Lung (tissue), 12 donors: ENCODE data around the gene ZMIZ2. TPM values are rescaled to one million over a fixed set of nuclear protein-coding genes. Genes with fewer than 3 reads are reported as not detected.

Experiments used
- ATAC-seq: fragments of 200-7000 bp; cut with Tn5 transposase; one replicate; pipeline ENCODE4 v1.9.1; 2020; ENCODE audit warnings: moderate number of reproducible peaks; ENCODE audit not compliant: insufficient read depth, low FRiP score
- DNase-seq, 3 donors: peaks; one replicate each; pipeline ENCODE4 v3.0.0-alpha.2; 2013 to 2017
- H3K27ac ChIP-seq, 2 donors: one replicate each; pipeline ENCODE4 v1.5.1; 2013; ENCODE audit warnings: mild to moderate bottlenecking in 2 of 2, moderate library complexity in 2 of 2, control low read depth in 1 of 2, inconsistent platforms in 1 of 2, low read depth in 1 of 2, low read length in 1 of 2
- H3K27me3 ChIP-seq, 3 donors: one replicate each; pipeline ENCODE4 v1.5.1; 2013; ENCODE audit warnings: low read length in 2 of 3; ENCODE audit not compliant: control insufficient read depth in 3 of 3, insufficient read depth in 3 of 3
- H3K36me3 ChIP-seq, 4 donors: one replicate each; pipeline ENCODE4 v1.5.1; 2013; ENCODE audit warnings: low read length in 4 of 4, mild to moderate bottlenecking in 1 of 4, moderate library complexity in 1 of 4; ENCODE audit not compliant: control insufficient read depth in 4 of 4, insufficient read depth in 4 of 4
- H3K4me1 ChIP-seq, 5 donors: one replicate each; pipeline ENCODE4 v1.5.1; 2013; ENCODE audit warnings: low read length in 5 of 5, mild to moderate bottlenecking in 2 of 5, moderate library complexity in 1 of 5; ENCODE audit not compliant: control insufficient read depth in 5 of 5, insufficient read depth in 5 of 5
- H3K4me3 ChIP-seq: one replicate; pipeline ENCODE4 v1.5.1; 2013; ENCODE audit warnings: mild to moderate bottlenecking, control low read depth, moderate library complexity
- H3K9ac ChIP-seq, 2 donors: one replicate each; pipeline ENCODE4 v1.5.1; 2013; ENCODE audit warnings: low read length in 2 of 2, control low read depth in 1 of 2; ENCODE audit not compliant: insufficient read depth in 1 of 2
- H3K9me3 ChIP-seq, 4 donors: one replicate each; pipeline ENCODE4 v1.5.1; 2013; ENCODE audit warnings: low read length in 3 of 4, mild to moderate bottlenecking in 1 of 4, moderate library complexity in 1 of 4; ENCODE audit not compliant: control insufficient read depth in 4 of 4, insufficient read depth in 3 of 4
- WGBS, 2 donors: extraction: QIAGEN DNeasy Blood & Tissue Kit; methylation state at CpG; one replicate each; pipeline ENCODE4 v1.1.7; 2013; 5-methylcytosine and 5-hydroxymethylcytosine counted together
- polyA plus RNA-seq, 2 donors: library from polyadenylated mRNA; stranded (reverse); fragments of 200-250 nt; gene quantifications; one replicate each; pipeline ENCODE4 v1.2.1, GENCODE V29; 2013
- total RNA-seq, 2 donors: library from RNA; depleted of rRNA in 1 of 2; stranded (reverse); fragments of >200 nt in 1 of 2; gene quantifications; one replicate each; pipeline ENCODE4 v1.2.1, GENCODE V29; 2014 to 2021
- TF ChIP-seq, protein P1 (sequence below): IDR thresholded peaks from 2 replicates; pipeline ENCODE4 v1.5.1; 2012; ENCODE audit warnings: mild to moderate bottlenecking; ENCODE audit errors: control extremely low read depth, extremely low read depth
- donor health status: control.
- donor health status: control.
- donor health status: Bipolar disorder and iron deficiency.
- donor health status: healthy.
- donor health status: DM: yes; HTN: yes; CAD: no.

ZMIZ2 gene
- total and polyA plus RNA-seq, 4 donors = 26.2 to 103 (median 53.7) TPM

DNA sequence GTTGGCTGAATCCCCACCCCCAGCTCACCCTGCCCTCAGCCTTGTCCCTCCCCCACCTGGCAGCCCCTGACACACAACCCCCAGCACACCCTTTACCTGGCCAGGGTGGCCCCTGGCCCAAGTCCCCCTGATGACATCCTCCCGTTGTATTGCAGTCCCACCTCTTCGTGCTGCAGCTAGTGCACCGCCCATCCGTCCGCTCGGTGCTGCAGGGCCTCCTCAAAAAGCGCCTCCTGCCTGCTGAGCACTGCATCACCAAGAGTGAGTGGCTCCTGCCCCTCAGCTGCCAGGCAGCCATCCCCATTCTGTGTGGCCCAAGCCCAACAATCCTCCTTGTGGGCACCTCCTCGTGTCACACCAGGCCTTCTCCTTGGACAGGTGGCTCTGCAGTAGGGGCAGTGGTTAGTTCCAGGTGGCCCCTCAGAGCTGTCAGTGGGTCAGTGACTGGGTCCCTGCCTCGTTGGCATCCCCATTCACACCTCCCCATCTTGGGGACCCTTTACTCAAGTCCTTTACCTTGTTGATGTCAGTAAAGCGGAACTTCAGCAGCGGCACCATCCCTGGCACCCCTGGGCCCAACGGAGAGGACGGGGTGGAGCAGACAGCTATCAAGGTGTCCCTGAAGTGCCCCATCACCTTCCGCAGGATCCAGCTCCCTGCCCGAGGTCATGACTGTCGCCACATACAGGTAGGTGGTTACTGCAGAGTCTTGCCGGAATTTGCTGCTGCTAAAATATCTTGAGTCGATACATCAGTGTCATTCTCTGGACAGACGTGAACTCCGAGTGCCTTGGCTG, 14.3 kb downstream of the ZMIZ2 start:
- Histone ChIP-seq H3K36me3 (peaks cover 22 to 85% (median 23%) of the 10 kb centered on the region in 4 donors), H3K4me1 (peaks cover 0 to 12% (median 4%) of the 10 kb centered on the region in 5 donors), H3K27me3 (no peaks in the 10 kb centered on the region), H3K9ac (no peak overlapping the region), H3K27ac (no peak overlapping the region), H3K4me3 (no peak overlapping the region), H3K9me3 (no peaks in the 10 kb centered on the region)
- DNase-seq (no peak), ATAC-seq (no peak)
- WGBS, 2 donors = 94 to 97% methylated on average over 20 of the region's 20 CpGs
- TF ChIP-seq, protein P1, sequence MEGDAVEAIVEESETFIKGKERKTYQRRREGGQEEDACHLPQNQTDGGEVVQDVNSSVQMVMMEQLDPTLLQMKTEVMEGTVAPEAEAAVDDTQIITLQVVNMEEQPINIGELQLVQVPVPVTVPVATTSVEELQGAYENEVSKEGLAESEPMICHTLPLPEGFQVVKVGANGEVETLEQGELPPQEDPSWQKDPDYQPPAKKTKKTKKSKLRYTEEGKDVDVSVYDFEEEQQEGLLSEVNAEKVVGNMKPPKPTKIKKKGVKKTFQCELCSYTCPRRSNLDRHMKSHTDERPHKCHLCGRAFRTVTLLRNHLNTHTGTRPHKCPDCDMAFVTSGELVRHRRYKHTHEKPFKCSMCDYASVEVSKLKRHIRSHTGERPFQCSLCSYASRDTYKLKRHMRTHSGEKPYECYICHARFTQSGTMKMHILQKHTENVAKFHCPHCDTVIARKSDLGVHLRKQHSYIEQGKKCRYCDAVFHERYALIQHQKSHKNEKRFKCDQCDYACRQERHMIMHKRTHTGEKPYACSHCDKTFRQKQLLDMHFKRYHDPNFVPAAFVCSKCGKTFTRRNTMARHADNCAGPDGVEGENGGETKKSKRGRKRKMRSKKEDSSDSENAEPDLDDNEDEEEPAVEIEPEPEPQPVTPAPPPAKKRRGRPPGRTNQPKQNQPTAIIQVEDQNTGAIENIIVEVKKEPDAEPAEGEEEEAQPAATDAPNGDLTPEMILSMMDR = no peak

DNA sequence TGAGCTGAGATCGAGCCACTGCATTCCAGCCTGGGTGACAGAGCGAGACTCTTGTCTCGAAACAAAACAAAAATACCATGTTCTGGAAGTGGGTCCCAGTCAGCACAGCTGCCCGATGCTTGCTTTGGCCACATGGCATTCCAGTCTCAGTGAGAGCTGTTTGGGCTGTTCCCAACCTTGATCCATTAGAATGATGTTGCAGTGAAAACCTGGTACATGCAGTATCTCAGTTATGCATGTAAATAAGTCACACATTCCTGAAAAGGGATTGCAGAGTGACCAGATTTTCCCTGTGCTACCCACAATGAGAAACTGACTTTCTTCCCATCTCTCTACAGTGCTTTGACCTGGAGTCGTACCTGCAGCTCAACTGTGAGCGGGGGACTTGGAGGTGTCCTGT, 15.4 kb downstream of the ZMIZ2 start:
- WGBS, 2 donors = 95 to 96% methylated on average over 6 of the region's 6 CpGs
- Histone ChIP-seq H3K27ac (no peak overlapping the region), H3K9ac (no peak overlapping the region), H3K4me1 (peaks cover 0 to 22% (median 11%) of the 10 kb centered on the region in 5 donors), H3K27me3 (no peaks in the 10 kb centered on the region), H3K9me3 (no peaks in the 10 kb centered on the region), H3K36me3 (peaks cover 20 to 89% (median 22%) of the 10 kb centered on the region in 4 donors), H3K4me3 (no peak overlapping the region)
- ATAC-seq (no peak), DNase-seq (no peak)
- TF ChIP-seq, protein P1 = no peak

DNA sequence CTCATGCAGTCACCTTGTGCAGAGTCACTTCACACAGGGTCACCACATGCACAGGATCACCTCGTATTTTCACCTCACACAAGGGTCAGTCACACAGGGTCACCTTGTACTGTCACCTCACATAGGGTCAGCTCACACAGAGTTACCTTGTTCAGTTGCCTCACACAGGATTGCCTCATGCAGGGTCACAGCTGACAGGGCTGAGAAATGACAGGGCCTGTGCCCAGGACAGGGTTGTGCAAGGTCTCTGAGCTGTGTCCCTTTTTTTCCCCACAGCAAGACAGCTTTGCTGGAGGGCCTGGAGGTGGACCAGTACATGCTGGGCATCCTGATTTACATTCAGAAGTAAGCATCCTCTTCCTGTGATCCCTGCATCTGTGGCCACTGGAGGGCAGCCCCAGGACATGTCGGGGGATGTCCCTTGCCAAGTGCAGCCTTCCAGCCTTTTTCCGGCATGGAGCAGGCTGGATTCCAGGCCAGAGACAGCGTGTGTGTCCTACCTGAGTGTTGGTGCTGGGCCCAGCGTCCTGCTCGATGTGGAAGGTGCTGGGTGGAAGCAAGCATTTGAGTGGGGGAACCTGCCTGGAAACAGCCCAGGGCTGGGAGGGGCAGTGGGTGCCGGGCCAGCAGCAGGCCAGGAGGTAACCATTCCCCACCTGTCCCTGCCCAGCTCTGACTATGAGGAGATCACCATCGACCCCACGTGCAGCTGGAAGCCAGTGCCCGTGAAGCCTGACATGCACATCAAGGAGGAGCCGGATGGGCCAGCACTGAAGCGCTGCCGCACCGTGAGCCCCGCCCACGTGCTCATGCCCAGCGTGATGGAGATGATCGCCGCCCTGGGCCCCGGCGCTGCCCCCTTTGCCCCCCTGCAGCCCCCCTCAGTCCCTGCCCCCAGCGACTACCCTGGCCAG, 16.3 kb downstream of the ZMIZ2 start:
- no peaks in the 10 kb centered on the region for H3K9me3 ChIP-seq
- H3K27ac ChIP-seq = no peak overlapping the region
- DNase-seq = no peak
- WGBS, 2 donors = 89 to 91% methylated on average over 22 of the region's 22 CpGs
- H3K36me3 ChIP-seq = peaks cover 16 to 81% (median 22%) of the 10 kb centered on the region in 4 donors
- no peak for ATAC-seq
- H3K4me3 ChIP-seq = no peak overlapping the region
- peaks cover 4 to 31% (median 16%) of the 10 kb centered on the region in 5 donors for H3K4me1 ChIP-seq
- H3K9ac ChIP-seq = no peak overlapping the region
- TF ChIP-seq, protein P1 = no peak
- H3K27me3 ChIP-seq = no peaks in the 10 kb centered on the region
